ENCODE results near the gene SFSWAP. TPM values are rescaled to one million over a fixed set of nuclear protein-coding genes. Genes with fewer than 3 reads are reported as not detected.

The SFSWAP gene
- polyA plus RNA-seq, 1 donor from 2014 or later = 56.6 TPM

GRCh38 chr12:131787143-131787660, 76.3 kb downstream of the SFSWAP start:
- Histone ChIP-seq H3F3A (ENCODE audit: insufficient read depth, low read length, poor library complexity, severe bottlenecking) (no peaks in the 10 kb centered on the region), H3K36me3 (ENCODE audit: insufficient read depth, low read length) (peaks cover 10% of the 10 kb centered on the region), H3K9ac (ENCODE audit: low read length) (no peak overlapping the region), H4K20me1 (ENCODE audit: insufficient read depth) (no peaks in the 10 kb centered on the region), H3K27ac (ENCODE audit: low read length) (no peak overlapping the region), H3K4me2 (ENCODE audit: low read length) (no peak overlapping the region), H3K4me3 (ENCODE audit: low read length) (no peak overlapping the region), H2AFZ (ENCODE audit: low read depth, low read length) (no peak overlapping the region), H3K79me2 (replicated peaks; ENCODE audit: insufficient read depth, low read length) (no peaks in the 10 kb centered on the region), H3K9me2 (ENCODE audit: insufficient read depth, low read length) (no peaks in the 10 kb centered on the region), H3K27me3 (ENCODE audit: insufficient read depth, low read depth, low read length) (no peaks in the 10 kb centered on the region), H3K9me3 (ENCODE audit: low read length) (no peaks in the 10 kb centered on the region)
- no peak for TF ChIP-seq CTCF (IDR thresholded peaks at IDR 0.05; ENCODE audit: poor library complexity, severe bottlenecking)

GRCh38 chr12:131788070-131788469, 77.2 kb downstream of the SFSWAP start:
- Histone ChIP-seq H3K4me3 (ENCODE audit: low read length) (no peak overlapping the region), H3K36me3 (ENCODE audit: insufficient read depth, low read length) (peaks cover 10% of the 10 kb centered on the region), H3K4me2 (ENCODE audit: low read length) (no peak overlapping the region), H2AFZ (ENCODE audit: low read depth, low read length) (no peak overlapping the region), H3F3A (ENCODE audit: insufficient read depth, low read length, poor library complexity, severe bottlenecking) (no peaks in the 10 kb centered on the region), H3K27me3 (ENCODE audit: insufficient read depth, low read depth, low read length) (no peaks in the 10 kb centered on the region), H3K9me3 (ENCODE audit: low read length) (no peaks in the 10 kb centered on the region), H3K9ac (ENCODE audit: low read length) (no peak overlapping the region), H4K20me1 (ENCODE audit: insufficient read depth) (no peaks in the 10 kb centered on the region), H3K79me2 (replicated peaks; ENCODE audit: insufficient read depth, low read length) (no peaks in the 10 kb centered on the region), H3K27ac (ENCODE audit: low read length) (no peak overlapping the region), H3K9me2 (ENCODE audit: insufficient read depth, low read length) (no peaks in the 10 kb centered on the region)
- TF ChIP-seq POLR2AphosphoS5 (IDR thresholded peaks at IDR 0.05) (no peak), TAF1 (IDR thresholded peaks at IDR 0.05; ENCODE audit: low read depth) (no peak), MXI1 (conservative IDR thresholded peaks at IDR 0.05; ENCODE audit: poor library complexity, severe bottlenecking) (no peak), CTCF (IDR thresholded peaks at IDR 0.05; ENCODE audit: poor library complexity, severe bottlenecking) (no peak), EP300 (conservative IDR thresholded peaks at IDR 0.05; ENCODE audit: poor library complexity, severe bottlenecking) (no peak), EZH2 (IDR thresholded peaks at IDR 0.05; ENCODE audit: borderline replicate concordance, insufficient read depth, low read length, poor library complexity, severe bottlenecking) (no peak), REST (IDR thresholded peaks at IDR 0.05; ENCODE audit: borderline replicate concordance) (no peak), RAD21 (conservative IDR thresholded peaks at IDR 0.05) (no peak), SMC3 (conservative IDR thresholded peaks at IDR 0.05; ENCODE audit: poor library complexity) (no peak)

Data from neural cell (in vitro differentiated cells).